ENCODE measurements around the gene FSD2. TPM values are rescaled to one million over a fixed set of nuclear protein-coding genes. Genes with fewer than 3 reads are reported as not detected.
A peak's percentile ranks its signal among the peaks of the same experiment; 100 is the strongest.

FSD2 gene
- total and polyA plus RNA-seq, 10 donors = 0.02 to 0.03 (median 0.02) TPM; not detected in 7

- peaks cover 14 to 65% (median 32%) of the 10 kb centered on the region in 6 donors for H3K4me1 ChIP-seq
- H3K27ac ChIP-seq = no peak overlapping the region
- DNase-seq = no peak
- H3K36me3 ChIP-seq = peaks cover 0 to 61% (median 44%) of the 10 kb centered on the region in 6 donors
- no peaks in the 10 kb centered on the region for H3K27me3 ChIP-seq (replicated peaks in 1 of 7)
- 75 to 82% (median 78%) methylated on average over 4 of the region's 4 CpGs for WGBS, 5 donors
- H3K9me3 ChIP-seq = no peaks in the 10 kb centered on the region
- intact Hi-C loops (cut with DNase I; ENCODE audit: low total_unique reads) = no loop called here
- TF ChIP-seq POLR2A (IDR thresholded peaks at IDR 0.05) (no peak), POLR2AphosphoS5 (IDR thresholded peaks at IDR 0.05) (no peak), CTCF (IDR thresholded peaks at IDR 0.05 in 8 of 11, conservative IDR thresholded peaks at IDR 0.05 in 3 of 11) (no peak)
- no peak overlapping the region for H3K4me3 ChIP-seq
Measured at GRCh38 chr15:82812994-82813393, 7.1 kb upstream of the FSD2 start.

GRCh38 chr15:82810890-82811426 lies 5.1 kb upstream of the FSD2 start:
- intact Hi-C loops (cut with DNase I; ENCODE audit: low total_unique reads) = no loop called here
- Histone ChIP-seq H3K27ac (peak overlapping the region; percentile 96 to 100 (median 100)), H3K4me3 (peak overlapping the region; percentile 85 to 95 (median 90)), H3K36me3 (peaks cover 0 to 41% (median 24%) of the 10 kb centered on the region in 6 donors), H3K9me3 (no peaks in the 10 kb centered on the region), H3K4me1 (peaks cover 14 to 66% (median 32%) of the 10 kb centered on the region in 6 donors), H3K27me3 (replicated peaks in 1 of 7) (no peaks in the 10 kb centered on the region)
- 0 to 3% (median 1%) methylated on average over 6 of the region's 6 CpGs for WGBS, 5 donors
- no peak for TF ChIP-seq POLR2AphosphoS5 (IDR thresholded peaks at IDR 0.05)
- no peak for TF ChIP-seq POLR2A (IDR thresholded peaks at IDR 0.05)
- TF ChIP-seq CTCF (IDR thresholded peaks at IDR 0.05 in 8 of 11, conservative IDR thresholded peaks at IDR 0.05 in 3 of 11) = no peak
- DNase-seq = no peak

GRCh38 chr15:82810061-82810889 lies 4.4 kb upstream of the FSD2 start:
- intact Hi-C loops (cut with DNase I; ENCODE audit: low total_unique reads) = no loop called here
- Histone ChIP-seq H3K4me1 (peaks cover 19 to 67% (median 38%) of the 10 kb centered on the region in 6 donors), H3K27me3 (replicated peaks in 1 of 7) (no peaks in the 10 kb centered on the region), H3K27ac (peak overlapping the region; percentile 96 to 100 (median 100)), H3K36me3 (peaks cover 0 to 34% (median 17%) of the 10 kb centered on the region in 6 donors), H3K4me3 (peak overlapping the region; percentile 85 to 95 (median 90)), H3K9me3 (no peaks in the 10 kb centered on the region)
- 0 to 1% (median 0%) methylated on average over 30 to 81 of the region's 81 CpGs for WGBS, 5 donors
- TF ChIP-seq POLR2A (IDR thresholded peaks at IDR 0.05) = no peak
- TF ChIP-seq CTCF (IDR thresholded peaks at IDR 0.05 in 8 of 11, conservative IDR thresholded peaks at IDR 0.05 in 3 of 11) = no peak
- peak in 2 of 3 donors; percentile 29 to 53 for TF ChIP-seq POLR2AphosphoS5 (IDR thresholded peaks at IDR 0.05)
- peak; percentile 91 for DNase-seq
